GM12892 (cell line): ENCODE data around the gene HRG.
A peak's percentile ranks its signal among the peaks of the same experiment; 100 is the strongest.
"Not testable (repeated sequence)": the region's sequence is repeated elsewhere in the genome, so short reads cannot be mapped to it uniquely, and the experiment has no call there.

Source experiments
- DNase-seq: peaks from one replicate; pipeline ENCODE4 v3.0.0; 2011; ENCODE audit not compliant: insufficient read length
- FAIRE-seq: peaks from 2 replicates; lab custom pipeline; 2011; peaks lifted over from hg19 to GRCh38; lab: Jason Lieb, UNC
- POLR2A ChIP-seq: IDR thresholded peaks from 2 replicates; pipeline ENCODE4 v1.6.1; 2011; ENCODE audit warnings: low read depth, low read length, control low read depth
- POLR2AphosphoS5 ChIP-seq: IDR thresholded peaks from 2 replicates; pipeline ENCODE4 v1.6.1; 2011; ENCODE audit warnings: low read depth, low read length, control low read depth
- TAF1 ChIP-seq: IDR thresholded peaks from 2 replicates; pipeline ENCODE4 v1.6.1; 2011; ENCODE audit warnings: low read depth, mild to moderate bottlenecking, control low read depth, low read length, borderline replicate concordance

Gene HRG

GRCh38 chr3:186668426-186668825, 2.6 kb downstream of the HRG start:
- DNase-seq (no peak), FAIRE-seq (no peak)
- no peak for TF ChIP-seq POLR2A
- TF ChIP-seq POLR2AphosphoS5: no peak
- no peak for TF ChIP-seq TAF1

- TF ChIP-seq TAF1: no peak
- no peak for TF ChIP-seq POLR2A
- no peak for TF ChIP-seq POLR2AphosphoS5
- FAIRE-seq (no peak), DNase-seq (no peak)
Measured at GRCh38 chr3:186669378-186670084, 3.7 kb downstream of the HRG start.

GRCh38 chr3:186670155-186670554, 4.3 kb downstream of the HRG start:
- TF ChIP-seq POLR2A (no peak), TAF1 (no peak), POLR2AphosphoS5 (no peak)
- FAIRE-seq (no peak), DNase-seq (no peak)

- DNase-seq (no peak), FAIRE-seq (no peak)
- TF ChIP-seq TAF1 (no peak), POLR2AphosphoS5 (no peak), POLR2A (no peak)
Measured at GRCh38 chr3:186671051-186671450, 5.2 kb downstream of the HRG start.

GRCh38 chr3:186678604-186679003, 12.8 kb downstream of the HRG start:
- DNase-seq: no peak
- TF ChIP-seq POLR2A (no peak), POLR2AphosphoS5 (no peak), TAF1 (no peak)
- FAIRE-seq: no peak

GRCh38 chr3:186679151-186679550, 13.3 kb downstream of the HRG start:
- no peak for DNase-seq
- no peak for TF ChIP-seq TAF1
- no peak for TF ChIP-seq POLR2A
- TF ChIP-seq POLR2AphosphoS5: no peak
- FAIRE-seq: no peak

GRCh38 chr3:186680869-186681268, 15.1 kb downstream of the HRG start:
- no peak for DNase-seq
- FAIRE-seq: no peak
- TF ChIP-seq POLR2AphosphoS5 (no peak), POLR2A (no peak), TAF1 (no peak)

GRCh38 chr3:186682812-186683211, 17.0 kb downstream of the HRG start:
- TF ChIP-seq POLR2A (no peak), POLR2AphosphoS5 (no peak), TAF1 (no peak)
- DNase-seq (no peak), FAIRE-seq (no peak)

- TF ChIP-seq POLR2A (no peak), POLR2AphosphoS5 (no peak), TAF1 (no peak)
- FAIRE-seq: no peak
- DNase-seq: no peak
Measured at GRCh38 chr3:186683979-186684378, 18.2 kb downstream of the HRG start.

GRCh38 chr3:186686475-186686874, 20.7 kb downstream of the HRG start:
- not testable (repeated sequence) for FAIRE-seq, DNase-seq

- no peak for DNase-seq
Measured at GRCh38 chr3:186687120-186687651, 21.4 kb downstream of the HRG start.

GRCh38 chr3:186690304-186690703, 24.5 kb downstream of the HRG start:
- peak; percentile 72 for FAIRE-seq
- DNase-seq: not testable (repeated sequence)

More at GRCh38 chr3:186687120-186687651, 21.4 kb downstream of the HRG start:
- TF ChIP-seq TAF1 (no peak), POLR2AphosphoS5 (no peak), POLR2A (no peak)
- no peak for FAIRE-seq

GRCh38 chr3:186691676-186692075, 25.9 kb downstream of the HRG start:
- DNase-seq (no peak), FAIRE-seq (no peak)
- TF ChIP-seq TAF1 (no peak), POLR2A (no peak), POLR2AphosphoS5 (no peak)

- TF ChIP-seq POLR2AphosphoS5 (no peak), TAF1 (no peak), POLR2A (no peak)
- DNase-seq: no peak
- no peak for FAIRE-seq
Measured at GRCh38 chr3:186693843-186694242, 28.0 kb downstream of the HRG start.
